Measurements from ENCODE around the gene ELOVL5. TPM values are rescaled to one million over a fixed set of nuclear protein-coding genes. Genes with fewer than 3 reads are reported as not detected.

The ELOVL5 gene, protein sequence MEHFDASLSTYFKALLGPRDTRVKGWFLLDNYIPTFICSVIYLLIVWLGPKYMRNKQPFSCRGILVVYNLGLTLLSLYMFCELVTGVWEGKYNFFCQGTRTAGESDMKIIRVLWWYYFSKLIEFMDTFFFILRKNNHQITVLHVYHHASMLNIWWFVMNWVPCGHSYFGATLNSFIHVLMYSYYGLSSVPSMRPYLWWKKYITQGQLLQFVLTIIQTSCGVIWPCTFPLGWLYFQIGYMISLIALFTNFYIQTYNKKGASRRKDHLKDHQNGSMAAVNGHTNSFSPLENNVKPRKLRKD
- 1 to 10 TPM; 5.6 to 7.2 (median 6.2) TPM for total RNA-seq

DNA sequence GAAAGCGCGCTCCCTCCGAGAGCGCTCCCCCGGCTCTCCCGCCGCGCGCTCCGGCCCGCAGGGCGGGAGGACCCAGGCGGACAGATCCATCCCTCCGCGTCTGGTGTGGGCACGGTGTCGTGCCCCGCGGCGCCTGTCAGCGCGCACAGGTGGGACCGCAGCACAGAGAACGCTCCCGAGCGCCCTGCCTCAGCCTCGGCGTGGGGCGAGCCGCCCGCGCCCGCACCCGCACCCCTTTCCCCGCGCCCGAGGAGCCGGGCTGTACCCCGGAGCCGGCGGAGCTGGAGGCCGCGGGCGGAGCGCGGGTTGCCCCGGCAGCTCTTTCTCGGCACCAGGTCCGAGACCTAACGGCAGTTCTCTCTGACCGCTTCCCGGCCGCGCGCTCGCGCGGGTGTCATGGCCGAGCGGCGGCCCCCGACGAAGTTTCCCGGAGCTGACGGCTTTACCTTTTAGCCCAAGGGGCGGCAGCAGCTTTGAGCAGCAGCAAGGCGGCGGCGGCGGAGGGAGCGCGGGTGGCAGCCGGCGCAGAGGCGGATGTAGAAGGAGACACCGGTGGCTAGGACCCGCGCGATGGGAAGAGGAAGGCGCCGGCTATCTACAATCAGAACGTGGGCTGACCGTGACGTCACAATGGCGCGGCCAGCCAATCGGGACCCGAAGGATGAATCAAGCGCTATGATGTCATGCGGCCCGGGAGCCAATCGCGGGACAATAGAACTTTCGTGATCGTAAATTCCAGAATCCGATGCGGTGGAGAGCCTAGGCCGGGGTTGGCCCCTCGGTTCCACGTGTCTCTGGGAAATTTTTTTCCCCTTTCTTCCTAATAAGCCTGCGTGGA lies at the start of gene ELOVL5:
ELOVL5 (minus strand) TSS at position 580 of the 838 bp plus-strand sequence. CDS start 53,251 bp downstream, outside the sequence.
- intact Hi-C loops (cut with DNase I; ENCODE audit: low total_unique reads), result no loop called here
- TF ChIP-seq, protein P1, sequence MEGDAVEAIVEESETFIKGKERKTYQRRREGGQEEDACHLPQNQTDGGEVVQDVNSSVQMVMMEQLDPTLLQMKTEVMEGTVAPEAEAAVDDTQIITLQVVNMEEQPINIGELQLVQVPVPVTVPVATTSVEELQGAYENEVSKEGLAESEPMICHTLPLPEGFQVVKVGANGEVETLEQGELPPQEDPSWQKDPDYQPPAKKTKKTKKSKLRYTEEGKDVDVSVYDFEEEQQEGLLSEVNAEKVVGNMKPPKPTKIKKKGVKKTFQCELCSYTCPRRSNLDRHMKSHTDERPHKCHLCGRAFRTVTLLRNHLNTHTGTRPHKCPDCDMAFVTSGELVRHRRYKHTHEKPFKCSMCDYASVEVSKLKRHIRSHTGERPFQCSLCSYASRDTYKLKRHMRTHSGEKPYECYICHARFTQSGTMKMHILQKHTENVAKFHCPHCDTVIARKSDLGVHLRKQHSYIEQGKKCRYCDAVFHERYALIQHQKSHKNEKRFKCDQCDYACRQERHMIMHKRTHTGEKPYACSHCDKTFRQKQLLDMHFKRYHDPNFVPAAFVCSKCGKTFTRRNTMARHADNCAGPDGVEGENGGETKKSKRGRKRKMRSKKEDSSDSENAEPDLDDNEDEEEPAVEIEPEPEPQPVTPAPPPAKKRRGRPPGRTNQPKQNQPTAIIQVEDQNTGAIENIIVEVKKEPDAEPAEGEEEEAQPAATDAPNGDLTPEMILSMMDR (IDR thresholded peaks at IDR 0.05 in 4 of 5, conservative IDR thresholded peaks at IDR 0.05 in 1 of 5), result no peak
- peak; percentile 54 to 81 for TF ChIP-seq POLR2A (IDR thresholded peaks at IDR 0.05)

DNA sequence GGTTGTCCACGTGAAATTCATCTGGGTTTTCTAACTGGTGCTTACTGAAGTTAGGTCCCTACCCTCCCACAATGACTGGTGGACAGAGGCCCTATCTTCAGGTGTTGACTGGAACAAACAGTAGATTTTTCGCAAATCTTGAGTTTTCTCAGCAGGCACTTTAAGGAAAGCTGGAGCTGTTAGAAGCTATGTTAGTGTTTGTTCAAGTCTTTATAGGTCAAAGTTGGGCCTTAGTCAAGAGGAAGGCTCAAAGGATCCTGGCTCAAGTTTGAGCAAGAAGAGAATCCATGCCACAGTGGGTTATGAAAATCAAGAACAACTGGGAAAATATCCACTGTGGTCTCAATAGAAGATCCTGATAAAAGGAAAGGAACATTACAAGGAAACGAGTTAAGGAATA lies 48.5 kb upstream of the ELOVL5 start:
- no peaks in the 10 kb centered on the region for H3K36me3 ChIP-seq
- no peaks in the 10 kb centered on the region for H3K27me3 ChIP-seq
- H3K4me1 ChIP-seq, result no peaks in the 10 kb centered on the region
- no peak overlapping the region for H3K4me3 ChIP-seq
- intact Hi-C loops (cut with DNase I; ENCODE audit: low total_unique reads), result no loop called here
- no peak for DNase-seq
- no peak for ATAC-seq
- no peak overlapping the region for H3K27ac ChIP-seq
- in situ Hi-C loops (cut with MboI; ENCODE audit: low sequenced_read_pairs in 4 of 4), result no loop called here
- no peak for TF ChIP-seq POLR2A (IDR thresholded peaks at IDR 0.05)
- TF ChIP-seq, protein P1 (IDR thresholded peaks at IDR 0.05 in 4 of 5, conservative IDR thresholded peaks at IDR 0.05 in 1 of 5), result no peak
- H3K9me3 ChIP-seq, result no peaks in the 10 kb centered on the region

More for the DNA sequence above, at the start of gene ELOVL5:
- ATAC-seq (peak; percentile 87 to 93), DNase-seq (peak; percentile 86 to 88)
- H3K27ac ChIP-seq, result peak within 1 kb of the TSS; percentile 82 to 89 (median 83)
- H3K36me3 ChIP-seq, result no peaks in the 10 kb centered on the region
- peak within 1 kb of the TSS; percentile 75 to 97 (median 81) for H3K4me3 ChIP-seq
- no peaks in the 10 kb centered on the region for H3K9me3 ChIP-seq
- peaks cover 8 to 10% of the 10 kb centered on the region in 2 donors for H3K4me1 ChIP-seq
- in situ Hi-C loops (cut with MboI; ENCODE audit: low sequenced_read_pairs in 4 of 4), result no loop called here
- H3K27me3 ChIP-seq, result peaks cover 16 to 39% (median 24%) of the 10 kb centered on the region in 3 donors

DNA sequence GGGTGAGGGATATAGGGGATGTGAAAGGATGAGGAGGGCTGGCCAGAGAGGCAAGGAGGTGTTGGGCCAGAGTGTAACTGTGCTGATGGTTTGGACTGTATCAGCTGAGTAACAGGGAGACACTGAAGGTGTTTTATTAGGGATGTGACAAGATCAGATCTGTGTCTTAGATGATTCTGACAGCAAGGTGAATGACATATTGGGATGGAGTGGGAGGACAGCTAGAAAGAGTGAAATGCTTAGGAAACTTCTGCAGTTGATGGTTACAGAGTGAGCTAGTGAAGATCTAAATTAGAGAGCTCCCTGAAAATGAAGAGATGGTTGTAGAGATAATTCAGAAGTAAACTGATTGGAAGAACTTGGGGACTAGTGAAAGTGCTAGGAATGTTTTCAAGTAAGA lies 47.2 kb upstream of the ELOVL5 start:
- TF ChIP-seq, protein P1 (IDR thresholded peaks at IDR 0.05 in 4 of 5, conservative IDR thresholded peaks at IDR 0.05 in 1 of 5), result no peak
- no peak for TF ChIP-seq POLR2A (IDR thresholded peaks at IDR 0.05)
- no peaks in the 10 kb centered on the region for H3K36me3 ChIP-seq
- DNase-seq, result no peak
- no peaks in the 10 kb centered on the region for H3K4me1 ChIP-seq
- intact Hi-C loops (cut with DNase I; ENCODE audit: low total_unique reads), result no loop called here
- no peaks in the 10 kb centered on the region for H3K9me3 ChIP-seq
- no peak overlapping the region for H3K27ac ChIP-seq
- in situ Hi-C loops (cut with MboI; ENCODE audit: low sequenced_read_pairs in 4 of 4), result no loop called here
- H3K27me3 ChIP-seq, result no peaks in the 10 kb centered on the region
- ATAC-seq, result no peak
- no peak overlapping the region for H3K4me3 ChIP-seq

DNA sequence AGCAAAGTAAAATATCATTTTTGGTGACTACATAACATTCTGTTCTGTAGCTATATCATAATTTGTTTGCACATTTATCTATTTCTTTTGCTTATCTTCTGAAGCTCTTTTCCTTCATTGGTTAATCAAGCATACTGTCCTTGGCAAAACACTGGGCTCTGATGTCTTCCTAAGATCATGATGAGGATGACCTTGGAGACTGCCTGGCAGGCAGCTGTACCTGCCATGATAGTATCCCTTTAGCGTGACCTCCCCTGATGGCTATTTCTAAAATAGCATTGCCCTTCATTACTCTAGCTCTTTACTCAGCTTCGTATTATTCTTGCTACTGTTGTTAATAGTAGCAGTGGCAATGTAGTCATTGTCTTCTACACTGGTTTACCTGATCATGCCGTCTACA lies 46.0 kb upstream of the ELOVL5 start:
- H3K9me3 ChIP-seq, result no peaks in the 10 kb centered on the region
- H3K27me3 ChIP-seq, result no peaks in the 10 kb centered on the region
- TF ChIP-seq, protein P1 (IDR thresholded peaks at IDR 0.05 in 4 of 5, conservative IDR thresholded peaks at IDR 0.05 in 1 of 5), result no peak
- no peak for TF ChIP-seq POLR2A (IDR thresholded peaks at IDR 0.05)
- no peaks in the 10 kb centered on the region for H3K4me1 ChIP-seq
- DNase-seq, result no peak
- intact Hi-C loops (cut with DNase I; ENCODE audit: low total_unique reads) (no loop called here), in situ Hi-C loops (cut with MboI; ENCODE audit: low sequenced_read_pairs in 4 of 4) (no loop called here)
- no peak overlapping the region for H3K27ac ChIP-seq
- no peak overlapping the region for H3K4me3 ChIP-seq
- no peaks in the 10 kb centered on the region for H3K36me3 ChIP-seq
- no peak for ATAC-seq

Measured in gastrocnemius medialis (tissue), 4 donors.